GM18507 (cell line): ENCODE measurements around the gene VDAC1.

ENCODE experiments used
- DNase-seq: peaks from one replicate; pipeline ENCODE4 v3.0.0; 2011; ENCODE audit warnings: low read depth; ENCODE audit not compliant: insufficient read length; ENCODE audit errors: extremely low spot score
- FAIRE-seq: peaks from 2 replicates; lab custom pipeline; 2011; peaks lifted over from hg19 to GRCh38; lab: Jason Lieb, UNC

The VDAC1 gene

GRCh38 chr5:133998807-133999206 lies 6.0 kb downstream of the VDAC1 start:
- no peak for FAIRE-seq
- no peak for DNase-seq

- FAIRE-seq (no peak), DNase-seq (no peak)
These were observed 6.7 kb downstream of the VDAC1 start for GRCh38 chr5:133998042-133998441.

GRCh38 chr5:133996683-133997252 lies 8.0 kb downstream of the VDAC1 start:
- FAIRE-seq, result no peak
- DNase-seq, result no peak

- no peak for DNase-seq
These were observed 8.8 kb downstream of the VDAC1 start for GRCh38 chr5:133995883-133996563.

GRCh38 chr5:133995341-133995740 lies 9.4 kb downstream of the VDAC1 start:
- DNase-seq (no peak), FAIRE-seq (no peak)

More at GRCh38 chr5:133995883-133996563, 8.8 kb downstream of the VDAC1 start:
- FAIRE-seq, result no peak

GRCh38 chr5:133994990-133995333 lies 9.8 kb downstream of the VDAC1 start:
- DNase-seq (no peak), FAIRE-seq (no peak)

GRCh38 chr5:133994297-133994989 lies 10.3 kb downstream of the VDAC1 start:
- FAIRE-seq, result no peak

GRCh38 chr5:133993185-133993936 lies 11.4 kb downstream of the VDAC1 start:
- no peak for DNase-seq
- no peak for FAIRE-seq

More at GRCh38 chr5:133994297-133994989, 10.3 kb downstream of the VDAC1 start:
- DNase-seq, result no peak

- DNase-seq (no peak), FAIRE-seq (no peak)
These were observed 12.2 kb downstream of the VDAC1 start for GRCh38 chr5:133992429-133993155.

GRCh38 chr5:133991171-133991910 lies 13.4 kb downstream of the VDAC1 start:
- FAIRE-seq, result no peak
- DNase-seq, result no peak

- DNase-seq, result no peak
- no peak for FAIRE-seq
These were observed 14.4 kb downstream of the VDAC1 start for GRCh38 chr5:133990396-133990795.

GRCh38 chr5:133985540-133986180 lies 19.1 kb downstream of the VDAC1 start:
- FAIRE-seq (no peak), DNase-seq (no peak)

- FAIRE-seq (no peak), DNase-seq (no peak)
These were observed 21.1 kb downstream of the VDAC1 start for GRCh38 chr5:133983674-133984073.

GRCh38 chr5:133981714-133982113 lies 23.1 kb downstream of the VDAC1 start:
- FAIRE-seq, result no peak
- no peak for DNase-seq

- DNase-seq, result no peak
- no peak for FAIRE-seq
These were observed 24.1 kb downstream of the VDAC1 start for GRCh38 chr5:133980652-133981051.

- FAIRE-seq, result no peak
- DNase-seq, result no peak
These were observed 25.8 kb downstream of the VDAC1 start for GRCh38 chr5:133978943-133979342.

- no peak for FAIRE-seq
- DNase-seq, result no peak
These were observed 26.9 kb downstream of the VDAC1 start for GRCh38 chr5:133977858-133978257.

- peak; percentile 31 for FAIRE-seq
- no peak for DNase-seq
These were observed 27.5 kb downstream of the VDAC1 start for GRCh38 chr5:133977161-133977787.
